Endothelial cell of umbilical vein (primary cell): Measurements from ENCODE around the gene COPS4. TPM values are rescaled to one million over a fixed set of nuclear protein-coding genes. Genes with fewer than 3 reads are reported as not detected.

ENCODE experiments used
- BruUV-seq: library from RNA; stranded (reverse); fragments of 400-500 nt; replicated peaks from 2 replicates; lab custom pipeline; 2021; lab: Mats Ljungman, UMichigan
- CTCF ChIA-PET: fragments of 300-600, 350-600 bp; sonication (Branson Sonifier 250); formaldehyde crosslinking; loops from one replicate; lab custom pipeline; 2021; ENCODE audit warnings: antibody characterized with exemption, inconsistent platforms; lab: Charles Lee
- POLR2A ChIA-PET: fragments of 300-600, 350-600 bp; sonication (Branson Sonifier 250); formaldehyde crosslinking; loops from one replicate; lab custom pipeline; 2021; ENCODE audit warnings: antibody characterized with exemption, inconsistent platforms; lab: Charles Lee
- DNase-seq: peaks from one replicate; pipeline ENCODE4 v3.0.0-alpha.2; 2011; ENCODE audit warnings: low read depth, low spot score
- FAIRE-seq: peaks from 2 replicates; lab custom pipeline; 2011; peaks lifted over from hg19 to GRCh38; lab: Jason Lieb, UNC
- H2AFZ ChIP-seq: 2 replicates; pipeline ENCODE4 v1.6.0; 2012; ENCODE audit warnings: low read depth, low read length, control low read depth, inconsistent platforms
- H3K27ac ChIP-seq: 2 replicates; pipeline ENCODE4 v1.5.1; 2011; ENCODE audit warnings: low read depth, mild to moderate bottlenecking, control low read depth, low read length, moderate library complexity; ENCODE audit not compliant: insufficient read depth
- H3K27me3 ChIP-seq, 2 experiments: 2 replicates each; pipeline versions ENCODE4 v1.6.0 to v1.6.1; 2011; ENCODE audit warnings: low read length in 2 of 2, mixed read lengths in 1 of 2; ENCODE audit not compliant: control insufficient read depth in 2 of 2, insufficient read depth in 2 of 2
- H3K36me3 ChIP-seq, 2 experiments: 2 replicates in 1 of 2; 3 replicates in 1 of 2; pipeline ENCODE4 v1.5.1; 2011; ENCODE audit warnings: low read length in 2 of 2, mild to moderate bottlenecking in 1 of 2, moderate library complexity in 1 of 2; ENCODE audit not compliant: control insufficient read depth in 2 of 2, insufficient read depth in 2 of 2; ENCODE audit errors: extremely low read depth in 1 of 2
- H3K4me1 ChIP-seq: 3 replicates; pipeline ENCODE4 v1.5.1; 2011; ENCODE audit warnings: mild to moderate bottlenecking, low read length; ENCODE audit not compliant: control insufficient read depth, insufficient read depth; ENCODE audit errors: extremely low read depth
- H3K4me2 ChIP-seq: 2 replicates; pipeline ENCODE4 v1.6.1; 2011; ENCODE audit warnings: low read length, control low read depth, mixed read lengths; ENCODE audit not compliant: insufficient read depth
- H3K4me3 ChIP-seq, 3 experiments: fragments of 200-600 bp in 1 of 3; sonication (generic), shearing (Covaris generic) in 1 of 3; replicated peaks in 1 of 3; 2 replicates each; pipeline ENCODE4 v1.5.1; 2011 to 2016; ENCODE audit warnings: control low read depth in 3 of 3, low read length in 3 of 3, mild to moderate bottlenecking in 2 of 3, inconsistent platforms in 1 of 3, low read depth in 1 of 3, moderate library complexity in 1 of 3; ENCODE audit not compliant: insufficient read depth in 1 of 3
- H3K79me2 ChIP-seq: 2 replicates; pipeline ENCODE4 v1.6.0; 2012; ENCODE audit warnings: low read length, inconsistent platforms; ENCODE audit not compliant: control insufficient read depth, insufficient read depth
- H3K9ac ChIP-seq: replicated peaks from 2 replicates; pipeline ENCODE3; 2011; ENCODE audit warnings: low read length, control low read depth; ENCODE audit not compliant: insufficient read depth; ENCODE audit errors: extremely low read depth
- H3K9me1 ChIP-seq: replicated peaks from 3 replicates; pipeline ENCODE4 v1.6.0; 2011; ENCODE audit warnings: mild to moderate bottlenecking, low read length; ENCODE audit not compliant: control insufficient read depth, insufficient read depth; ENCODE audit errors: extremely low read depth
- H3K9me3 ChIP-seq: replicated peaks from 2 replicates; pipeline ENCODE4 v1.5.1; 2012; ENCODE audit warnings: low read length, inconsistent platforms; ENCODE audit not compliant: control insufficient read depth, insufficient read depth
- H4K20me1 ChIP-seq: replicated peaks from 2 replicates; pipeline ENCODE3; 2011; ENCODE audit warnings: mild to moderate bottlenecking, low read length; ENCODE audit not compliant: control insufficient read depth, insufficient read depth; ENCODE audit errors: extremely low read depth
- CTCF ChIP-seq, 2 donors: IDR thresholded peaks; 1 replicate in 1 of 2; 2 replicates in 1 of 2; pipeline ENCODE4 v1.5.1; 2011; ENCODE audit warnings: low read length in 2 of 2, mild to moderate bottlenecking in 2 of 2, moderate library complexity in 2 of 2, control low read depth in 1 of 2, inconsistent platforms in 1 of 2, low read depth in 1 of 2; ENCODE audit not compliant: insufficient read depth in 1 of 2; ENCODE audit errors: extremely low read depth in 1 of 2
- EZH2 ChIP-seq: IDR thresholded peaks from 2 replicates; pipeline ENCODE4 v1.6.1; 2012; ENCODE audit warnings: borderline replicate concordance, low read depth, mild to moderate bottlenecking, moderate library complexity, low read length, inconsistent platforms; ENCODE audit not compliant: severe bottlenecking
- FOS ChIP-seq: IDR thresholded peaks from 2 replicates; pipeline ENCODE4 v1.6.1; 2011; ENCODE audit warnings: mild to moderate bottlenecking, low read length, moderate library complexity, borderline replicate concordance; ENCODE audit not compliant: insufficient read depth
- GATA2 ChIP-seq: IDR thresholded peaks from 2 replicates; pipeline ENCODE4 v1.7.0; 2011; ENCODE audit warnings: low read depth, mild to moderate bottlenecking, moderate library complexity, mixed read lengths, low read length; ENCODE audit not compliant: insufficient read length, insufficient read depth
- JUN ChIP-seq: IDR thresholded peaks from 2 replicates; pipeline ENCODE4 v1.6.1; 2011; ENCODE audit warnings: borderline replicate concordance, low read depth; ENCODE audit not compliant: insufficient read length, insufficient read depth
- MAX ChIP-seq: IDR thresholded peaks from 2 replicates; pipeline ENCODE4 v1.6.1; 2011; ENCODE audit not compliant: insufficient read depth, insufficient read length
- MYC ChIP-seq: IDR thresholded peaks from one replicate; pipeline ENCODE4 v1.6.1; 2011; ENCODE audit warnings: mild to moderate bottlenecking, low read depth, low read length
- POLR2A ChIP-seq: IDR thresholded peaks from 2 replicates; pipeline ENCODE4 v1.6.1; 2012; ENCODE audit warnings: low read depth, mild to moderate bottlenecking, control low read depth, low read length
- POLR2AphosphoS5 ChIP-seq: IDR thresholded peaks from 2 replicates; pipeline ENCODE4 v1.6.1; 2012; ENCODE audit warnings: low read depth, mild to moderate bottlenecking, control low read depth, low read length, moderate library complexity; ENCODE audit not compliant: insufficient read depth
- dilution Hi-C: fragments of 300-500 bp; cut with MboI; formaldehyde crosslinking; loops from one replicate; pipeline ENCODE4 v1.15.0; 2019; ENCODE audit warnings: low sequenced_read_pairs; ENCODE audit not compliant: extremely low pct_ligation_motif_present
- intact Hi-C: fragments of 100-400 bp; cut with micrococcal nuclease; formaldehyde crosslinking; loops from one replicate; pipeline ENCODE4 v1.10.0; 2022
- polyA plus RNA-seq, 4 experiments: library from polyadenylated mRNA; depleted of rRNA in 3 of 4; stranded (reverse) in 3 of 4; unstranded in 1 of 4; fragments of >200 nt; gene quantifications; 2 replicates each; pipeline versions ENCODE4 v1.2.1 to v1.2.3, GENCODE V29; 2011 to 2012; ENCODE audit warnings: missing spikeins in 1 of 4
- total RNA-seq: library from RNA; stranded (reverse); gene quantifications from 2 replicates; pipeline ENCODE4 v1.2.3, GENCODE V29; 2021

COPS4 gene
- total and polyA plus RNA-seq, 2 donors (not counting 3 experiments of a cell fraction or from before 2014, with no cell fraction given), result 29.8 to 53.0 TPM

- no TSS peak for BruUV-seq
- TF ChIP-seq CTCF (IDR thresholded peaks at IDR 0.05; ENCODE audit: extremely low read depth in 1 of 2, insufficient read depth in 1 of 2, low read depth in 1 of 2, low read length in 2 of 2) (no peak), EZH2 (no peak), POLR2AphosphoS5 (no peak), MYC (no peak), FOS (no peak), GATA2 (no peak), MAX (no peak), POLR2A (no peak), JUN (no peak)
- Histone ChIP-seq H3K36me3 (no peaks in the 10 kb centered on the region), H3K9ac (no peak overlapping the region), H2AFZ (no peak overlapping the region), H4K20me1 (no peaks in the 10 kb centered on the region), H3K4me3 (no peak overlapping the region), H3K4me2 (no peak overlapping the region), H3K4me1 (no peaks in the 10 kb centered on the region), H3K27me3 (no peaks in the 10 kb centered on the region), H3K9me1 (no peaks in the 10 kb centered on the region), H3K79me2 (peaks cover 38% of the 10 kb centered on the region), H3K9me3 (no peaks in the 10 kb centered on the region), H3K27ac (no peak overlapping the region)
- dilution Hi-C loops (no loop called here), intact Hi-C loops (no loop called here)
- no peak for FAIRE-seq
- DNase-seq, result no peak
- CTCF ChIA-PET, result no interaction called here
- POLR2A ChIA-PET, result no interaction called here
Measured at GRCh38 chr4:82994834-82995233, 40.1 kb upstream of the COPS4 start.
